ENCODE measurements around the gene SPATA25.
A peak's percentile ranks its signal among the peaks of the same experiment; 100 is the strongest.

Gene SPATA25

GRCh38 chr20:45857114-45857881 is 30.1 kb downstream of the SPATA25 start, which contains the start of the genes ACOT8 and ZSWIM3:
Gene ACOT8 (minus strand): TSS chr20:45857392. CDS start chr20:45857315, 77 bp downstream.
Gene ZSWIM3 (plus strand): TSS chr20:45857614. CDS start chr20:45857826, 212 bp downstream.
- peak; percentile 98 for DNase-seq (ENCODE audit: low spot score)

GRCh38 chr20:45853484-45853883 is 33.9 kb downstream of the SPATA25 start:
- no peak for DNase-seq (ENCODE audit: low spot score)
- no peak for TF ChIP-seq CTCF (IDR thresholded peaks at IDR 0.05; ENCODE audit: extremely low read depth, missing control alignments)

More at GRCh38 chr20:45857114-45857881, 30.1 kb downstream of the SPATA25 start, which contains the start of the genes ACOT8 and ZSWIM3:
- TF ChIP-seq CTCF (IDR thresholded peaks at IDR 0.05; ENCODE audit: extremely low read depth, missing control alignments): no peak

GRCh38 chr20:45852326-45852725 is 35.1 kb downstream of the SPATA25 start:
- DNase-seq (ENCODE audit: low spot score): no peak
- TF ChIP-seq CTCF (IDR thresholded peaks at IDR 0.05; ENCODE audit: extremely low read depth, missing control alignments): no peak

- no peak for TF ChIP-seq CTCF (IDR thresholded peaks at IDR 0.05; ENCODE audit: extremely low read depth, missing control alignments)
- DNase-seq (ENCODE audit: low spot score): no peak
These were observed 35.9 kb downstream of the SPATA25 start for GRCh38 chr20:45851501-45851900.

GRCh38 chr20:45850926-45851325 is 36.5 kb downstream of the SPATA25 start:
- no peak for TF ChIP-seq CTCF (IDR thresholded peaks at IDR 0.05; ENCODE audit: extremely low read depth, missing control alignments)
- DNase-seq (ENCODE audit: low spot score): no peak

GRCh38 chr20:45850238-45850637 is 37.2 kb downstream of the SPATA25 start:
- no peak for DNase-seq (ENCODE audit: low spot score)
- no peak for TF ChIP-seq CTCF (IDR thresholded peaks at IDR 0.05; ENCODE audit: extremely low read depth, missing control alignments)

GRCh38 chr20:45848969-45849582 is 38.3 kb downstream of the SPATA25 start:
- no peak for TF ChIP-seq CTCF (IDR thresholded peaks at IDR 0.05; ENCODE audit: extremely low read depth, missing control alignments)
- no peak for DNase-seq (ENCODE audit: low spot score)

Measured in GM20000 (cell line).